Renal cortical epithelial cell (primary cell): ENCODE results near the gene SP4. TPM values are rescaled to one million over a fixed set of nuclear protein-coding genes. Genes with fewer than 3 reads are reported as not detected.

Source experiments
- DNase-seq: peaks from one replicate; pipeline ENCODE4 v3.0.0-alpha.2; 2011; ENCODE audit warnings: low read depth
- total RNA-seq: library from RNA; depleted of rRNA; stranded (reverse); fragments of >200 nt; gene quantifications from 2 replicates; pipeline ENCODE4 v1.2.3, GENCODE V29; 2014

SP4 gene
- total RNA-seq, 1 donor from 2014 or later: 10.7 TPM

GRCh38 chr7:21443149-21443841 is 15.4 kb downstream of the SP4 start:
- no peak for DNase-seq

GRCh38 chr7:21448974-21449373 is 21.1 kb downstream of the SP4 start:
- DNase-seq: no peak

DNA sequence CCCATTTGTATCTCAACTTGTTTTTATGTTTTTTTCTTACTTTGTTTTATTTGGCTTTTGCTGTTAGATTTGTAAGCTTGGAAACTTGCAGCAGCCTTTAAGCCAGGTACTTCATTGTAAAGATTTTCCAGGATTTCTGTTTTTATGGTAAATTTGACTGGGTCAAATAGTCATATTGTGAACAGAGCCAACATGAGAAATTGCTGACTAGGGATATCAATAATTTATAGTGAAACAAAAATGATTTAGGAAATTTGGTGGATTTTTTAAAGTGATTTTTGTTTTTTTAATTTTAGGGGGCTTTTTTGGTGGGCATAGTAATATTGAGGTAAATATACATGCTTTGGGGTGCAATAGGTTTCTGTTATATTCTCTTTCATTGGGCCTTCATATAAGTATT is 22.2 kb downstream of the SP4 start:
- DNase-seq: no peak

DNA sequence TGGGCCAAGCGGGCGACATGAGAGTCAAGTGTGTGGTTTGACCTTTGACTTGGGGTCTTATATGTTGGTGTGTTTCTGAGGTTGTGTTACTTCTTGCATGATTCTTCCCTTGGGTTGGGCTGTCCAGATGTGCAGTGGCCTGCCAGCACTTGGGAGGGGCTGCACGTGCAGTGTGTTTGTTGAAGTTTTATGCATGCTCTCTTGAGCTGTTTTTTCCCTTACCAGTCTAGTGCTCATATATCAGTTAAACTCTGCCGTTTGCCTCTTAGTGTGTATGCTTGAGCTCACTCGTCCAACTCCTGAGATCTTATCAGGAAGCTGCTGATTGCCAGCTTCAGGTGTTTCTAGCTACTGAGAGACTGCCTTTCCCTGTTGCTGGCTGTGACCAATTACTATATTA is 23.1 kb downstream of the SP4 start:
- DNase-seq: peak; percentile 15

DNA sequence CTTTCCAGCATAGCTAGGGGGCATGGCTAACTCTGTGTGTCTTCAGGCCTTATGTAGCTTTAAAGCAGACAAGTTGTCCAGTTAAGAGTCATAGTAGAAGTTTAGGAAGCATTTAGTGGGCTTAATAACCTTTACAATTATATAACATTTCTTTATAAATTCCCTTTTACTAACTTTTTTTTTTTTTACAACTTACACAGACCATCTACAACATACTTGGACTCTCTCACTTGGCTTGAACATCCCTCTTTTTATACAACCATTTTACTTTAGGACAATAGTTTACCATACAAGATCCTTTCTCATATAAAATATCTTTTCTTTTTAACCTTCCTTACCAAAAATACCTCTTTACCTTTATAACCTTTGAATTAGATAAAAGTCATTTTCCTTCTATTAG is 26.3 kb downstream of the SP4 start:
- DNase-seq: no peak

GRCh38 chr7:21454906-21455305 is 27.0 kb downstream of the SP4 start:
- peak; percentile 15 for DNase-seq

DNA sequence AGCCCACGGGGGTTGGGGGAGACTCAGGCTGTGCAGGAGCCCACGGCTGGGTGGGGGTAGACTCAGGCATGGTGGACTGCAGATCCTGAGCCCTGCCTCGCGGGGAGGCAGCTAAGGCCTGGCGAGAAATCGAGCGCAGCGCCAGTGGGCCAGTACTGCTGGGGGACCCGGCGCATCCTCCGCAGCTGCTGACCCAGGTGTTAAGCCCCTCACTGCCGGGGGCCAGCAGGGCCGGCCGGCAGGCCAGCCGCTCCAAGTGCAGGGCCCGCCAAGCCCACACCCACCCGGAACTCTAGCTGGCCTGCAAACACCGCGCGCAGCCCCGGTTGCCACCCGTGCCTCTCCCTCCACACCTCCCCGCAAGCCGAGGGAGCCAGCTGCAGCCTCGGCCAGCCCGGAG is 33.4 kb downstream of the SP4 start:
- DNase-seq: no peak

DNA sequence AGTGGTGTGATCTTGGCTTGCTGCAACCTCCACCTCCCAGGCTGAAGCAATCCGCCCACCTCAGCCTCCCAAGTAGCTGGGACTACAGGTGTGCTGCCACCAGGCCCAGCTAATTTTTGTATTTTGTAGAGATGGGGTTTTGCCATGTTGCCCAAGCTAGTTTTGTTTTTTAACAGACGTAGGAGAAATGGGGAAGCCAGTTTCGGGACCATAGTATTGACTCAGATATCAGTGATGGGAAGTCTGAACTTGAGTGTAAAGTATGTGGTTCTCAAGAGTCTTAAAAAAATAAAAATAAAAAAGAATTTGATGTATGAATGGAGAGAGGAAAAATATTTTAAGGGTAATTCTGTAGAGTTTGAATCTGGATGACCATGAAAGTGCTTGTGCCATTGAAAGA is 34.2 kb downstream of the SP4 start:
- no peak for DNase-seq

- no peak for DNase-seq
Measured at GRCh38 chr7:21463524-21463923, 35.6 kb downstream of the SP4 start.

DNA sequence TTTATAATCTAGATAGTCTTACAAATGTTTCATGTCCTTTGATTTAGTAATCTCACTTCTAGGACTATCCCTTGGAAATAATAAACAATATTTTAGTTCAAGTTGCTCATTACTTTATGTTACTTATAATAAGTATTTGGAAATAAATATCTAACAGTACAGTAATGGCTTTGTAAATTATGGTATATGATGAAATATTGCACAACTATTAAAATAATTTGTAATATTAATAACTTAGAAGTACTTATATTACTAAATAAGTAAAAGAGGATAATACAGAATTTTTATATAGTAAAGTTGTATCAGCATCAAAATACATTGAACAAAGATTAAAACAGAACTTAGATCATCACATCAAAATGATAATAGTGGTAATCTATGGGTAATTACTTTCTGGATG is 41.1 kb downstream of the SP4 start:
- no peak for DNase-seq

- DNase-seq: no peak
Measured at GRCh38 chr7:21469894-21470293, 42.0 kb downstream of the SP4 start.

- no peak for DNase-seq
Measured at GRCh38 chr7:21472029-21472428, 44.1 kb downstream of the SP4 start.

DNA sequence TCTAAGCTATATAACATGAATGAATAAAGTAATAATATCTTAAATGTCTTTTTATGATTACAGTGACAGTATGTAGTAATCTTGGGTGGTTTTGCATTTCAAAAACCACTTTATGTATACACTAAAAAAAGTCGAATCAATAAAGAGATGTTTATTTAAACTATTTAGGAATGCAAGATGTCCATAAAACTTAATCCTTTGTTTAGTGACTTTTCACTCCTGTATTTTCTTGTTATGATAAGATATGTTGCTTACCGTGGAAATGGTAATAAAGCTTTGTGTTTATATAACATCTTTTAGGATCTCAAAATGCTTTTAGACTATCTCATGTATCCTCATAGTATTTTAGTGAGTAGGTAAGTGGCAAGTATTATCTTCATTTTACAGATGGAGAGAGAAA is 48.5 kb downstream of the SP4 start:
- no peak for DNase-seq

- no peak for DNase-seq
Measured at GRCh38 chr7:21480693-21481403, 53.0 kb downstream of the SP4 start.

DNA sequence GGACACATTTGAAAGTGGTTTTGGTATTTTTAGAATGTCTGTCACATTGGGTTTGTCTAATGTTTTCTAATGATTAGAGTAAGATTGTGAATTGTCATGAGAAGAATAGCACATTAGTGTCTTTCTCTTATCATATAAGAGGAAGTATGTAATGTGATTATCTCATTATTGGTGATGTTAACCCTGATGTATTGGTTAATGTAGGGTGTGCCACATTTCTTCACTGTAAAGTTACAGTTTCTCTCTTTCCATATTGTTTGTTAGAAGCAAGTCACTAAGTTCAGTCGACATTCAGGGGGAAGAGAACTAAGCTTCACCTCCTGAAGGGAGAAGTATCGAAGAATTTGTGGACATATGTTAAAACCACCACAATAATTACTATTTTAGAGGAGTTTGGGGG is 58.6 kb downstream of the SP4 start:
- DNase-seq: no peak

- DNase-seq: no peak
Measured at GRCh38 chr7:21495731-21496130, 67.8 kb downstream of the SP4 start.

DNA sequence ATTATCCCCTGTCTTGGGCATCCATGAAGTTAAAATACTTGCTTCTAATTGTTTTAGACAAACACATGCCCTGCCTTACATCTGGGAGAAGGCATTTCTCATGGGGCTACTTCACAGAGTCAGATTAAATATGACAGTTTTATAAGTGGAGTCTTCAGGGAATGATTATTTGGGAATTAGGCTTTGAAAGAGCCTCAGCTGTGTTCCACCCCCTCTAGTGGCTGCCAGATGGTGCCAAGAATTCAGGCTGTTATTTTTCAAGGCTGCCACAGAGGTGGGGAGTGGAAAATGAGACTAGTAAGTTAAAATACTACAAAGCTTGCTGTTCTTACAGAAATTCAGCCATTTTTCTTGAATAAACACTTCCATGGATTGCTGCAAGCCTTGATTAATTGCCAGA is 69.2 kb downstream of the SP4 start:
- peak; percentile 13 for DNase-seq

- DNase-seq: no peak
Measured at GRCh38 chr7:21500117-21500832, 72.4 kb downstream of the SP4 start.

DNA sequence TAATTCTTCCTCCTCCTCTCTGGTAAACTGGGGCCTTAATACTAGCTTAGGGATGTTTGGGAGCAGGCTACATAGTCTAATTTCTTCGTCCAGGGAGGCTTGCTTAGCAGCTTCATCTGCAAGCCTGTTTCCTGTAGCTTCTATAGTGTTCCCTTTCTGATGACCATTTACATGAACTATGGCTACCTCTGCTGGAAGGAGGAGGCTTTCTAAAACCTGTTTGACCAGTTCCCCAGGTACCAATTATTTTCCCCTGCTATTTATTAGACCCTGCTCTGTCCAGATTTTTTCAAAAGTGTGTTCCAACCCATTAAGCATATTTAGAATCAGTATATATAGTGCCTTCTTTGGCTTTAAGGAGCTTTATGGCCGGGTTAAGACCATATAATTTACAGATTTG is 76.1 kb downstream of the SP4 start:
- DNase-seq: peak; percentile 9

GRCh38 chr7:21507627-21508343 is 79.9 kb downstream of the SP4 start:
- DNase-seq: peak; percentile 19

DNA sequence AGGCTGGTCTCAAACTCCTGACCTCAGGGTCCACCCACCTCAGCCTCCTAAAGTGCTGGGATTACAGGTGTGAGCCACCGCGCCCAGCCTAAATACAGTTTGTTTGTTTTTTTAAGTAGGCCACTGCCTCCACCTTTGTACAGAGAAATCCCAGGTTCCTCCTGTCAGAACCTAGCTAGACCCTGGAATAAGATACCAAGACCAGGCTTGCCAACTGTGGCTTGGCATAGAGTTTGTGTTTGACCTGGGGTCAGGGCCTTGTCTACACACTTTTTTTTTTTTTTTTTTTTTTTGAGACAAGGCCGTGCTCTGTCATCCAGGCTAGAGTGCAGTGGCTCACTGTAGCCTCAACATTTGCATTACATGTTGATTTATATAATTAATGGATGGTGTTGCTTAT is 80.7 kb downstream of the SP4 start:
- DNase-seq: no peak

DNA sequence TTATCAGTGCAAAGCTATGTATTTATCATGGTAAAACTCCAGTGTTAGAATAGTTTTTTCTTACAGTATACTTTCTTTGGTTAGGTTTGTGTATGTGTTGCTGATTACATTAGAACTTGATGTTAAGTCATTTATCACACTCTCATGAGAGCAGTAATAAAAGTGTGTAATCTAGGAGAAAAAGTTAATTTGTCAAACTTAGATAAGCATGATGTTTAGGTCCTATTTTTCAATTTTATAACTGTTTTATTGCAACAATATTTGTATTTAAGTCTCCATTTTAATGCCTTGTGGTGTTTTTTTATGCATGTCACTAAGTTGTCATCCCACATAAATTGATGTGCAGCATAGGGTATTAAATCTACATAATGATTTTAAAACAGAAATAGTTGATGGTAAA is 86.2 kb downstream of the SP4 start:
- no peak for DNase-seq
